Neural cell (in vitro differentiated cells): ENCODE measurements around the gene RASAL2.

Experiments used
- CTCF ChIP-seq: fragments of 450-650 bp; IDR thresholded peaks from 2 replicates; pipeline ENCODE4 v1.5.1; 2014; ENCODE audit warnings: antibody characterized with exemption, mild to moderate bottlenecking, moderate library complexity; ENCODE audit not compliant: poor library complexity, severe bottlenecking
- EP300 ChIP-seq: fragments of 450-650 bp; conservative IDR thresholded peaks from 2 replicates; pipeline ENCODE4 v1.6.1; 2014; ENCODE audit warnings: antibody characterized with exemption, mild to moderate bottlenecking, moderate library complexity; ENCODE audit not compliant: poor library complexity, severe bottlenecking
- EZH2 ChIP-seq: fragments of 200-600, 300-800 bp; shearing (Covaris generic), sonication (generic); IDR thresholded peaks from 2 replicates; pipeline ENCODE4 v1.6.1; 2014; ENCODE audit warnings: antibody characterized with exemption, low read length, borderline replicate concordance, mild to moderate bottlenecking; ENCODE audit not compliant: insufficient read depth, poor library complexity, severe bottlenecking
- RAD21 ChIP-seq: fragments of 450-650 bp; conservative IDR thresholded peaks from 2 replicates; pipeline ENCODE4 v1.6.1; 2014; ENCODE audit warnings: antibody characterized with exemption, mild to moderate bottlenecking, moderate library complexity
- SMC3 ChIP-seq: fragments of 450-650 bp; conservative IDR thresholded peaks from 2 replicates; pipeline ENCODE4 v1.6.1; 2014; ENCODE audit warnings: antibody characterized with exemption, mild to moderate bottlenecking, moderate library complexity; ENCODE audit not compliant: poor library complexity

GRCh38 chr1:178503849-178504248 is 409.9 kb downstream of the RASAL2 start:
- TF ChIP-seq CTCF (no peak), EP300 (no peak), EZH2 (no peak), RAD21 (no peak), SMC3 (no peak)
